H9 (cell line): ENCODE results near the gene OCIAD1. TPM values are rescaled to one million over a fixed set of nuclear protein-coding genes. Genes with fewer than 3 reads are reported as not detected.

Experiments
- DNase-seq: peaks from one replicate; pipeline ENCODE4 v3.0.0-alpha.2; 2017
- H2AFZ ChIP-seq: one replicate; pipeline ENCODE4 v1.6.1; 2013; ENCODE audit warnings: mild to moderate bottlenecking, low read length, control low read depth, moderate library complexity
- H2AK5ac ChIP-seq: 2 replicates; pipeline ENCODE4 v1.6.1; 2013; ENCODE audit warnings: low read length, control low read depth, mixed read lengths; ENCODE audit not compliant: insufficient read length
- H2BK120ac ChIP-seq: one replicate; pipeline ENCODE4 v1.6.1; 2013; ENCODE audit warnings: low read depth, mild to moderate bottlenecking, low read length, control low read depth, inconsistent platforms; ENCODE audit not compliant: poor library complexity, severe bottlenecking
- H2BK12ac ChIP-seq: 2 replicates; pipeline ENCODE4 v1.6.1; 2013; ENCODE audit warnings: low read length, control low read depth, mixed read lengths, low read depth; ENCODE audit not compliant: insufficient read length
- H2BK15ac ChIP-seq: 2 replicates; pipeline ENCODE4 v1.6.1; 2013; ENCODE audit warnings: low read depth, low read length, control low read depth
- H2BK20ac ChIP-seq: one replicate; pipeline ENCODE4 v1.6.1; 2013; ENCODE audit warnings: low read depth, mild to moderate bottlenecking, low read length, control low read depth, inconsistent platforms; ENCODE audit not compliant: poor library complexity, severe bottlenecking
- H2BK5ac ChIP-seq: 2 replicates; pipeline ENCODE4 v1.6.1; 2013; ENCODE audit warnings: low read length, control low read depth, mixed read lengths; ENCODE audit not compliant: insufficient read length
- H3K14ac ChIP-seq: 2 replicates; pipeline ENCODE4 v1.6.1; 2013; ENCODE audit warnings: low read length, control low read depth; ENCODE audit not compliant: insufficient read depth
- H3K18ac ChIP-seq: 2 replicates; pipeline ENCODE4 v1.6.1; 2013; ENCODE audit warnings: low read depth, mild to moderate bottlenecking, mixed read lengths, low read length, control low read depth; ENCODE audit not compliant: insufficient read length
- H3K23ac ChIP-seq: 2 replicates; pipeline ENCODE4 v1.6.1; 2013; ENCODE audit warnings: low read length, control low read depth, mixed read lengths, low read depth; ENCODE audit not compliant: insufficient read length
- H3K23me2 ChIP-seq: 2 replicates; pipeline ENCODE4 v1.6.1; 2013; ENCODE audit warnings: low read depth, mild to moderate bottlenecking, mixed read lengths, low read length, control low read depth; ENCODE audit not compliant: insufficient read length, poor library complexity, severe bottlenecking
- H3K27ac ChIP-seq: 2 replicates; pipeline ENCODE4 v1.5.1; 2013; ENCODE audit warnings: low read length, control low read depth, mixed read lengths, low read depth; ENCODE audit not compliant: insufficient read length
- H3K27me3 ChIP-seq: 2 replicates; pipeline ENCODE4 v1.6.1; 2013; ENCODE audit warnings: low read length, control low read depth, inconsistent platforms; ENCODE audit not compliant: insufficient read depth
- H3K4ac ChIP-seq: 2 replicates; pipeline ENCODE4 v1.6.1; 2013; ENCODE audit warnings: low read depth, mild to moderate bottlenecking, control low read depth, inconsistent platforms, low read length, moderate library complexity
- H3K4me1 ChIP-seq: 2 replicates; pipeline ENCODE4 v1.6.1; 2013; ENCODE audit warnings: low read length, control low read depth, inconsistent platforms; ENCODE audit not compliant: insufficient read depth
- H3K4me2 ChIP-seq: 2 replicates; pipeline ENCODE4 v1.6.1; 2013; ENCODE audit warnings: low read length, control low read depth, mixed read lengths; ENCODE audit not compliant: insufficient read length, insufficient read depth
- H3K56ac ChIP-seq: 2 replicates; pipeline ENCODE4 v1.6.1; 2013; ENCODE audit warnings: low read depth, mild to moderate bottlenecking, mixed read lengths, low read length, control low read depth; ENCODE audit not compliant: insufficient read length
- H3K79me1 ChIP-seq: 2 replicates; pipeline ENCODE4 v1.6.1; 2013; ENCODE audit warnings: low read depth, mild to moderate bottlenecking, moderate library complexity, low read length, control low read depth, inconsistent platforms; ENCODE audit not compliant: insufficient read depth, poor library complexity, severe bottlenecking
- H3K79me2 ChIP-seq: 2 replicates; pipeline ENCODE4 v1.6.1; 2013; ENCODE audit warnings: low read length, control low read depth, inconsistent platforms; ENCODE audit not compliant: insufficient read depth
- H3K9ac ChIP-seq: 2 replicates; pipeline ENCODE4 v1.6.1; 2013; ENCODE audit warnings: low read length, control low read depth, mixed read lengths; ENCODE audit not compliant: insufficient read length; ENCODE audit errors: extremely low read depth
- H3K9me3 ChIP-seq: one replicate; pipeline ENCODE4 v1.6.1; 2013; ENCODE audit warnings: low read depth, low read length, inconsistent platforms; ENCODE audit not compliant: control insufficient read depth
- H3T11ph ChIP-seq: one replicate; pipeline ENCODE4 v1.6.1; 2013; ENCODE audit warnings: mild to moderate bottlenecking, low read length, control low read depth, inconsistent platforms
- H4K20me1 ChIP-seq: one replicate; pipeline ENCODE4 v1.6.1; 2013; ENCODE audit not compliant: control insufficient read depth, insufficient read length, insufficient read depth
- H4K5ac ChIP-seq: 2 replicates; pipeline ENCODE4 v1.6.1; 2013; ENCODE audit warnings: low read depth, mild to moderate bottlenecking, mixed read lengths, low read length, control low read depth; ENCODE audit not compliant: insufficient read length
- H4K8ac ChIP-seq: replicated peaks from 2 replicates; pipeline ENCODE4 v1.6.1; 2013; ENCODE audit warnings: low read length, control low read depth, mixed read lengths, low read depth; ENCODE audit not compliant: insufficient read length
- H4K91ac ChIP-seq: 2 replicates; pipeline ENCODE4 v1.6.1; 2013; ENCODE audit warnings: low read depth, mild to moderate bottlenecking, moderate library complexity, mixed read lengths, low read length, control low read depth; ENCODE audit not compliant: insufficient read length
- H3K27ac Mint-ChIP-seq, 3 experiments: 2 replicates in 2 of 3; 3 replicates in 1 of 3; pipeline ENCODE4 v1.8.0; 2020 to 2021; ENCODE audit warnings: mixed read lengths in 3 of 3, mild to moderate bottlenecking in 1 of 3, moderate library complexity in 1 of 3
- H3K27me3 Mint-ChIP-seq: 2 replicates; pipeline ENCODE4 v1.8.0; 2021; ENCODE audit warnings: low read depth, mild to moderate bottlenecking, moderate library complexity, mixed read lengths
- H3K36me3 Mint-ChIP-seq, 3 experiments: 2 replicates in 2 of 3; 3 replicates in 1 of 3; pipeline ENCODE4 v1.8.0; 2020 to 2021; ENCODE audit warnings: low read depth in 3 of 3, mixed read lengths in 3 of 3; ENCODE audit not compliant: insufficient read depth in 1 of 3
- H3K4me1 Mint-ChIP-seq, 2 experiments: 2 replicates each; pipeline ENCODE4 v1.8.0; 2020; ENCODE audit warnings: mixed read lengths in 2 of 2
- H3K4me3 Mint-ChIP-seq, 2 experiments: 2 replicates in 1 of 2; 3 replicates in 1 of 2; pipeline ENCODE4 v1.8.0; 2020 to 2021; ENCODE audit warnings: mild to moderate bottlenecking in 2 of 2, mixed read lengths in 2 of 2, moderate library complexity in 1 of 2
- H3K9me3 Mint-ChIP-seq, 2 experiments: 2 replicates in 1 of 2; 3 replicates in 1 of 2; pipeline ENCODE4 v1.8.0; 2020; ENCODE audit warnings: mild to moderate bottlenecking in 2 of 2, mixed read lengths in 2 of 2, moderate library complexity in 1 of 2
- WGBS: extraction: QIAGEN DNeasy Blood & Tissue Kit; methylation state at CpG from one replicate; pipeline ENCODE4 v1.1.7; 2013; ENCODE audit warnings: missing lambda C conversion rate, low lambda C conversion rate, mixed read lengths; ENCODE audit not compliant: insufficient read length; ENCODE audit errors: extremely low coverage; 5-methylcytosine and 5-hydroxymethylcytosine counted together
- total RNA-seq: library from RNA; stranded (reverse); gene quantifications from 2 replicates; pipeline ENCODE4 v1.2.1, GENCODE V29; 2021
- TF ChIP-seq, protein P1 (sequence below): fragments of 200-600 bp; sonication (generic); conservative IDR thresholded peaks from 3 replicates; pipeline ENCODE4 v1.8.0; 2021; ENCODE audit warnings: antibody characterized with exemption, mild to moderate bottlenecking

The OCIAD1 gene
- total RNA-seq, 1 experiment from 2014 or later, result 169 TPM

DNA sequence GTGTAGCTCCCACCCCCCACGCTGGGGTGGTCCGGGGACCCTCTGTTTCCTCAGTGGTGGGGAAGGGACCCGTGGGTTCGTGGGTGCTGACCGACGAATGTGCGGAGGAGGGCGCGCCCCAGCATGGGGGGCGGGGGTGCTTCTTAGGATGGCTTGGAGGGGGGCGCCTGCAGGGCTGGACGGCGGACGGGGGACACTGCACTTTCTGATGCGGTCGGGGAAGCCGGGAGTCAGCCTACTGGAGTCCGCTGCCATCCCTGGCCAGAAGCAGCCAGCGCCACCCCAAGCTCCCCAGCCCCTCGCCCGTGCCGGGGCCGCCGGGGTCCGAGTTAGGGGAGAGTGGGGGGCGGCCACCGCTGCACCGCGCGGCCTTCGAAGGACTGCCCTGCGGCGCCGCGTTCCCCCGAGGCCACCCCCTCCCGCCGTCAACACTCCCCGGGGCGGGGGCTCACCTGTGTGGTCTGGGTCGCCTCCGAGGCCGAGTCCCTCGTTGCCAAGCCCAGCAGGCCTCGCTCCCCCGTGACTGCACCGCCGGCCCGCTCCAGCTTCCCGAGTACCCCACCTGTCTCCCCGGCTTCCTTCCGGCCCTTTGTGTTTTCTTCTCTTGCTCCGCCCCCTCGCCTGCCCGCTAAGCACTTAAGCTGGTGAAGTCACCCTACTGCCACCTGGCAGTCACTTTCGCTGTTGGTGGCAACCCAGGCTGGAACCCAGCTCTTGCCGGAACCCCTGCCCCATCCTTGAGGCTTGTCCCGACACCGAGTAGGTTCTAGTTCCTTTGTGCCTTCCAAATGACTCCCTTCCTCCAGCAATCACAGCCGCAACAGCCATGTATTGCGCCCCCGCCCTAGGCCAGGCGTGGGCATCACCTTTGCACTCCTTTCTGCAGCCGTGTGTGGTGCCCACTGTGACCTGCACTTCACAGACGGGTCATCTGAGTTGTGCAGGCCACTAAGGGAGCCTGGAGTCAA, 75.6 kb downstream of the OCIAD1 start, which contains the start of gene OCIAD2:
Gene OCIAD2 (minus strand): TSS at position 569 of the 968 bp plus-strand sequence. CDS start 2,225 bp downstream, outside the sequence.
- no peak within 1 kb of the TSS for H4K5ac ChIP-seq
- peak within 1 kb of the TSS in 2 of 3 experiments; percentile 88 to 95; a peak in 5 of 7 replicates for H3K27ac Mint-ChIP-seq
- H2BK20ac ChIP-seq, result peak within 1 kb of the TSS; percentile 85
- peak; percentile 92 for DNase-seq
- H3K4ac ChIP-seq, result peak within 1 kb of the TSS; percentile 74
- H3K23ac ChIP-seq, result no peak within 1 kb of the TSS
- peaks cover 13% of the 10 kb centered on the region for H3K23me2 ChIP-seq
- peak within 1 kb of the TSS; percentile 78 for H3K4me2 ChIP-seq
- peaks cover 4% of the 10 kb centered on the region; the same call in 1 of the 2 replicates for H3K79me2 ChIP-seq
- H3K27me3 ChIP-seq, result no peaks in the 10 kb centered on the region
- peak within 1 kb of the TSS; percentile 12 for H4K8ac ChIP-seq
- H2BK12ac ChIP-seq, result peak within 1 kb of the TSS; percentile 63
- peaks cover 8 to 18% of the 10 kb centered on the region in 2 experiments for H3K4me1 Mint-ChIP-seq
- no peaks in the 10 kb centered on the region for H3K9me3 ChIP-seq
- TF ChIP-seq, protein P1, sequence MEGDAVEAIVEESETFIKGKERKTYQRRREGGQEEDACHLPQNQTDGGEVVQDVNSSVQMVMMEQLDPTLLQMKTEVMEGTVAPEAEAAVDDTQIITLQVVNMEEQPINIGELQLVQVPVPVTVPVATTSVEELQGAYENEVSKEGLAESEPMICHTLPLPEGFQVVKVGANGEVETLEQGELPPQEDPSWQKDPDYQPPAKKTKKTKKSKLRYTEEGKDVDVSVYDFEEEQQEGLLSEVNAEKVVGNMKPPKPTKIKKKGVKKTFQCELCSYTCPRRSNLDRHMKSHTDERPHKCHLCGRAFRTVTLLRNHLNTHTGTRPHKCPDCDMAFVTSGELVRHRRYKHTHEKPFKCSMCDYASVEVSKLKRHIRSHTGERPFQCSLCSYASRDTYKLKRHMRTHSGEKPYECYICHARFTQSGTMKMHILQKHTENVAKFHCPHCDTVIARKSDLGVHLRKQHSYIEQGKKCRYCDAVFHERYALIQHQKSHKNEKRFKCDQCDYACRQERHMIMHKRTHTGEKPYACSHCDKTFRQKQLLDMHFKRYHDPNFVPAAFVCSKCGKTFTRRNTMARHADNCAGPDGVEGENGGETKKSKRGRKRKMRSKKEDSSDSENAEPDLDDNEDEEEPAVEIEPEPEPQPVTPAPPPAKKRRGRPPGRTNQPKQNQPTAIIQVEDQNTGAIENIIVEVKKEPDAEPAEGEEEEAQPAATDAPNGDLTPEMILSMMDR, result 0 out of 3 replicates have a peak, but pooled peaks have one; percentile 20
- peak within 1 kb of the TSS; percentile 95 for H3K14ac ChIP-seq
- H3K79me1 ChIP-seq, result no peaks in the 10 kb centered on the region
- H2BK120ac ChIP-seq, result peak within 1 kb of the TSS; percentile 94
- H2BK15ac ChIP-seq, result 0 out of 2 replicates have a peak within 1 kb of the TSS, but pooled peaks have one; percentile 97
- peak within 1 kb of the TSS; percentile 66 for H3K9ac ChIP-seq
- peak within 1 kb of the TSS; percentile 78 for H2AK5ac ChIP-seq
- H4K20me1 ChIP-seq, result no peaks in the 10 kb centered on the region
- H4K91ac ChIP-seq, result peak within 1 kb of the TSS; percentile 86
- peak within 1 kb of the TSS; percentile 43 for H2AFZ ChIP-seq
- H2BK5ac ChIP-seq, result no peak within 1 kb of the TSS
- H3K4me1 ChIP-seq, result peaks cover 4% of the 10 kb centered on the region
- H3T11ph ChIP-seq, result no peak within 1 kb of the TSS
- H3K27me3 Mint-ChIP-seq, result no peaks in the 10 kb centered on the region; the same call in 1 of the 2 replicates
- no peak within 1 kb of the TSS for H3K27ac ChIP-seq
- H3K18ac ChIP-seq, result peak within 1 kb of the TSS; percentile 95
- no peak within 1 kb of the TSS for H3K56ac ChIP-seq
- peaks cover 12 to 21% (median 17%) of the 10 kb centered on the region in 3 experiments; a peak in 5 of 7 replicates for H3K36me3 Mint-ChIP-seq
- peak within 1 kb of the TSS; percentile 87 to 88 for H3K4me3 Mint-ChIP-seq
- no CpG with 5 or more reads among the region's 65 CpGs for WGBS
- no peaks in the 10 kb centered on the region; a peak in 1 of 5 replicates for H3K9me3 Mint-ChIP-seq
